A549 (cell line): ENCODE results near the gene ZNF182.
"Not testable (repeated sequence)": the region's sequence is repeated elsewhere in the genome, so short reads cannot be mapped to it uniquely, and the experiment has no call there.

Experiments used
- CBX2 ChIP-seq: fragments of 200-600 bp; sonication (generic); IDR thresholded peaks from 2 replicates; pipeline ENCODE4 v1.6.1; 2016; ENCODE audit warnings: low read depth, mild to moderate bottlenecking, borderline replicate concordance
- CHD2 ChIP-seq: fragments of 150-350 bp; IDR thresholded peaks from 2 replicates; pipeline ENCODE4 v1.6.1; 2014; ENCODE audit warnings: low read length; ENCODE audit not compliant: partially characterized antibody
- EP300 ChIP-seq, 2 experiments: fragments of >200 bp; sonication (Bioruptor Twin); formaldehyde crosslinking; IDR thresholded peaks; 2 replicates in 1 of 2; 3 replicates in 1 of 2; pipeline ENCODE4 v1.6.1; 2016 to 2017
- MAX ChIP-seq: IDR thresholded peaks from 2 replicates; pipeline ENCODE4 v1.6.1; 2012
- MYC ChIP-seq: IDR thresholded peaks from 2 replicates; pipeline ENCODE4 v1.6.1; 2012; ENCODE audit warnings: mild to moderate bottlenecking, inconsistent platforms, low read length, improper control_type of control experiment, borderline replicate concordance
- NR3C1 ChIP-seq: fragments of >200 bp; sonication (Bioruptor Twin); formaldehyde crosslinking; IDR thresholded peaks from 3 replicates; pipeline ENCODE4 v1.6.1; 2017
- POLR2A ChIP-seq: IDR thresholded peaks from 2 replicates; pipeline ENCODE4 v1.6.1; 2012; ENCODE audit warnings: mild to moderate bottlenecking, low read length
- POLR2AphosphoS2 ChIP-seq: conservative IDR thresholded peaks from 2 replicates; pipeline ENCODE4 v1.6.1; 2012; ENCODE audit warnings: low read length, improper control_type of control experiment, inconsistent platforms
- RAD21 ChIP-seq, 2 experiments: fragments of >200 bp in 1 of 2; sonication (Bioruptor Twin) in 1 of 2; formaldehyde crosslinking in 1 of 2; IDR thresholded peaks in 1 of 2; conservative IDR thresholded peaks in 1 of 2; 2 replicates in 1 of 2; 3 replicates in 1 of 2; pipeline ENCODE4 v1.6.1; 2012 to 2018; ENCODE audit warnings: inconsistent platforms in 1 of 2
- REST ChIP-seq: fragments of 200-600 bp; sonication (generic); IDR thresholded peaks from 2 replicates; pipeline ENCODE4 v1.6.1; 2016; ENCODE audit warnings: antibody characterized with exemption, mild to moderate bottlenecking, moderate library complexity
- ZFP36 ChIP-seq: fragments of 450-650 bp; IDR thresholded peaks from 2 replicates; pipeline ENCODE4 v1.6.1; 2014; ENCODE audit warnings: borderline replicate concordance; ENCODE audit not compliant: partially characterized antibody
- TF ChIP-seq, protein P1 (sequence below): fragments of >200 bp; sonication (Bioruptor Twin); formaldehyde crosslinking; IDR thresholded peaks from 3 replicates; pipeline ENCODE4 v1.5.1; 2016
- TF ChIP-seq, protein P2 (sequence below): fragments of 450-650 bp; IDR thresholded peaks from 2 replicates; pipeline ENCODE4 v1.6.1; 2014; ENCODE audit warnings: antibody characterized with exemption

DNA sequence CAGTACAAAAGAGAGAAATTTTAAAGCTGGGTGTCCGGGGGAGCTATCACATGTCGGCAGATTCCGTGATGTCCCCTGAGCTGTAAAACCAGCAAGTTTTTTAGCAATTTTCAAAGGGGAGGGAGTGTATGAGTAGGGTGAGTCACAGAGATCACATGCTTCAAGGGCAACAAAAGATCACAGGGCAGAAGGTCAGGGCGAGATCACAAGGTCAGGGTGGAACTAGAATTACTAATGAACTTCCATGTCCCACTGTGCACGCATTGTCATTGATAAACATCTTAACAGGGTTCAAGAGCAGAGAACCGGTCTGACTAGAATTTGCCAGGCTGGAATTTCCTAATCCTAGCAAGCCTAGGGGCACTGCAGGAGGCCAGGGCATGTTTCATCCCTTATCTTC is 42.0 kb downstream of the ZNF182 start:
- not testable (repeated sequence) for TF ChIP-seq CHD2; ZFP36; MYC; MAX; POLR2A; POLR2AphosphoS2; EP300 (IDR thresholded peaks at IDR 0.05); RAD21 (conservative IDR thresholded peaks at IDR 0.05 in 1 of 2, IDR thresholded peaks at IDR 0.05 in 1 of 2); CBX2; NR3C1; REST
- TF ChIP-seq, protein P1, sequence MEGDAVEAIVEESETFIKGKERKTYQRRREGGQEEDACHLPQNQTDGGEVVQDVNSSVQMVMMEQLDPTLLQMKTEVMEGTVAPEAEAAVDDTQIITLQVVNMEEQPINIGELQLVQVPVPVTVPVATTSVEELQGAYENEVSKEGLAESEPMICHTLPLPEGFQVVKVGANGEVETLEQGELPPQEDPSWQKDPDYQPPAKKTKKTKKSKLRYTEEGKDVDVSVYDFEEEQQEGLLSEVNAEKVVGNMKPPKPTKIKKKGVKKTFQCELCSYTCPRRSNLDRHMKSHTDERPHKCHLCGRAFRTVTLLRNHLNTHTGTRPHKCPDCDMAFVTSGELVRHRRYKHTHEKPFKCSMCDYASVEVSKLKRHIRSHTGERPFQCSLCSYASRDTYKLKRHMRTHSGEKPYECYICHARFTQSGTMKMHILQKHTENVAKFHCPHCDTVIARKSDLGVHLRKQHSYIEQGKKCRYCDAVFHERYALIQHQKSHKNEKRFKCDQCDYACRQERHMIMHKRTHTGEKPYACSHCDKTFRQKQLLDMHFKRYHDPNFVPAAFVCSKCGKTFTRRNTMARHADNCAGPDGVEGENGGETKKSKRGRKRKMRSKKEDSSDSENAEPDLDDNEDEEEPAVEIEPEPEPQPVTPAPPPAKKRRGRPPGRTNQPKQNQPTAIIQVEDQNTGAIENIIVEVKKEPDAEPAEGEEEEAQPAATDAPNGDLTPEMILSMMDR = not testable (repeated sequence)
- TF ChIP-seq, protein P2, sequence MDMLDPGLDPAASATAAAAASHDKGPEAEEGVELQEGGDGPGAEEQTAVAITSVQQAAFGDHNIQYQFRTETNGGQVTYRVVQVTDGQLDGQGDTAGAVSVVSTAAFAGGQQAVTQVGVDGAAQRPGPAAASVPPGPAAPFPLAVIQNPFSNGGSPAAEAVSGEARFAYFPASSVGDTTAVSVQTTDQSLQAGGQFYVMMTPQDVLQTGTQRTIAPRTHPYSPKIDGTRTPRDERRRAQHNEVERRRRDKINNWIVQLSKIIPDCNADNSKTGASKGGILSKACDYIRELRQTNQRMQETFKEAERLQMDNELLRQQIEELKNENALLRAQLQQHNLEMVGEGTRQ = not testable (repeated sequence)
